HepG2 (cell line): ENCODE results near the gene CELSR3. TPM values are rescaled to one million over a fixed set of nuclear protein-coding genes. Genes with fewer than 3 reads are reported as not detected.
A peak's percentile ranks its signal among the peaks of the same experiment; 100 is the strongest.

Experiments used
- GRHL1 ChIP-seq: sonication (generic); formaldehyde crosslinking; conservative IDR thresholded peaks from 2 replicates; pipeline ENCODE4 v1.8.0; 2022; ENCODE audit warnings: missing genetic modification reagents
- HNRNPUL1 ChIP-seq: fragments of 200-400 bp; formaldehyde crosslinking; IDR thresholded peaks from 2 replicates; pipeline ENCODE4 v1.6.1; 2017; ENCODE audit warnings: low read depth, mild to moderate bottlenecking, low read length, moderate library complexity
- IRF9 ChIP-seq: sonication (generic); formaldehyde crosslinking; IDR thresholded peaks from 2 replicates; pipeline ENCODE4 v1.8.0; 2022; ENCODE audit warnings: missing genetic modification reagents, mild to moderate bottlenecking, borderline replicate concordance
- KAT7 ChIP-seq: IDR thresholded peaks from 2 replicates; pipeline ENCODE4 v1.6.1; 2018; ENCODE audit warnings: borderline replicate concordance, missing compliant biosample characterization
- NFAT5 ChIP-seq: sonication (generic); formaldehyde crosslinking; IDR thresholded peaks from 2 replicates; pipeline ENCODE4 v1.4.0; 2020; ENCODE audit warnings: missing genetic modification reagents
- NFYC ChIP-seq: IDR thresholded peaks from 2 replicates; pipeline ENCODE4 v1.6.1; 2016; ENCODE audit warnings: missing genetic modification reagents, missing compliant biosample characterization
- SP5 ChIP-seq: IDR thresholded peaks from 2 replicates; pipeline ENCODE4 v1.6.1; 2016; ENCODE audit warnings: low read depth, borderline replicate concordance
- SRF ChIP-seq: IDR thresholded peaks from 2 replicates; pipeline ENCODE4 v1.6.1; 2011; ENCODE audit warnings: mild to moderate bottlenecking, low read depth, low read length, moderate library complexity
- TBX3 ChIP-seq: fragments of 450-650 bp; IDR thresholded peaks from 2 replicates; pipeline ENCODE4 v1.6.1; 2017; ENCODE audit warnings: antibody characterized with exemption, mild to moderate bottlenecking, inconsistent platforms, borderline replicate concordance
- TGIF2 ChIP-seq: IDR thresholded peaks from 2 replicates; pipeline ENCODE4 v1.6.1; 2016; ENCODE audit warnings: control low read depth, missing compliant biosample characterization
- THAP11 ChIP-seq: IDR thresholded peaks from 2 replicates; pipeline ENCODE4 v1.6.1; 2016; ENCODE audit warnings: missing biosample characterization, missing genetic modification reagents
- ZNF280B ChIP-seq: sonication (generic); formaldehyde crosslinking; IDR thresholded peaks from 2 replicates; pipeline ENCODE4 v1.5.0; 2020; ENCODE audit warnings: missing genetic modification reagents, mild to moderate bottlenecking, borderline replicate concordance
- ZNF33B ChIP-seq: sonication (generic); formaldehyde crosslinking; IDR thresholded peaks from 2 replicates; pipeline ENCODE4 v1.5.1; 2020; ENCODE audit warnings: mild to moderate bottlenecking, missing genetic modification reagents
- ZNF556 ChIP-seq: sonication (generic); formaldehyde crosslinking; IDR thresholded peaks from 2 replicates; pipeline ENCODE4 v1.4.0; 2020; ENCODE audit warnings: mild to moderate bottlenecking, missing genetic modification reagents, borderline replicate concordance
- ZNF616 ChIP-seq: sonication (generic); formaldehyde crosslinking; IDR thresholded peaks from 2 replicates; pipeline ENCODE4 v1.5.0; 2020; ENCODE audit warnings: low read depth, mild to moderate bottlenecking, missing genetic modification reagents
- ZNF780A ChIP-seq: sonication (generic); formaldehyde crosslinking; IDR thresholded peaks from 2 replicates; pipeline ENCODE4 v1.8.0; 2022; ENCODE audit warnings: mild to moderate bottlenecking, missing genetic modification reagents, moderate library complexity
- polyA plus RNA-seq, 8 experiments: library from polyadenylated mRNA; depleted of rRNA in 3 of 8; stranded (reverse) in 7 of 8; unstranded in 1 of 8; fragments of >200 nt; fragmentation: Illumina TruSeq in 4 of 8; extraction: Trizol in 4 of 8; gene quantifications; 2 replicates each; pipeline versions ENCODE4 v1.2.1 to v1.2.3, GENCODE V29; 2011 to 2016; ENCODE audit warnings: low read depth in 4 of 8, missing spikeins in 1 of 8, mixed read lengths in 1 of 8; ENCODE audit not compliant: insufficient read depth in 1 of 8
- total RNA-seq, 5 experiments: library from RNA; depleted of rRNA; stranded (reverse); fragments of >200 nt; fragmentation: Illumina TruSeq; extraction: Trizol; gene quantifications; 2 replicates each; pipeline ENCODE4 v1.2.3, GENCODE V29; 2016; ENCODE audit warnings: low read depth in 1 of 5
- TF ChIP-seq, protein P1 (sequence below): sonication (generic); formaldehyde crosslinking; IDR thresholded peaks from 2 replicates; pipeline ENCODE4 v1.5.1; 2020; ENCODE audit warnings: mild to moderate bottlenecking, moderate library complexity, missing genetic modification reagents

The CELSR3 gene
- total and polyA plus RNA-seq, 2 of the 13 experiments (the other 11 are each of a cell fraction or from before 2014, with no cell fraction given) = 5.4 to 6.7 TPM

GRCh38 chr3:48609088-48610005, 53.3 kb downstream of the CELSR3 start, which contains the start of gene UQCRC1 (continued):
- no peak; the same call in 1 of the 2 replicates for TF ChIP-seq NFAT5 (CRISPR knock-in tag)
- TF ChIP-seq ZNF280B (CRISPR knock-in tag) = peak; percentile 89
- peak; percentile 95 for TF ChIP-seq IRF9
- TF ChIP-seq NFYC (CRISPR knock-in tag) = no peak; the same call in 1 of the 2 replicates
- TF ChIP-seq TBX3 = no peak
- 0 out of 2 replicates have a peak, but pooled peaks have one; percentile 24 for TF ChIP-seq SP5 (CRISPR knock-in tag)
- TF ChIP-seq SRF = no peak
- TF ChIP-seq ZNF616 (CRISPR knock-in tag) = peak; percentile 75; the same call in 1 of the 2 replicates
- no peak for TF ChIP-seq ZNF33B (CRISPR knock-in tag)
- TF ChIP-seq ZNF556 = peak; percentile 71; the same call in 1 of the 2 replicates
- no peak for TF ChIP-seq TGIF2
- TF ChIP-seq HNRNPUL1 = no peak
- TF ChIP-seq, protein P1, sequence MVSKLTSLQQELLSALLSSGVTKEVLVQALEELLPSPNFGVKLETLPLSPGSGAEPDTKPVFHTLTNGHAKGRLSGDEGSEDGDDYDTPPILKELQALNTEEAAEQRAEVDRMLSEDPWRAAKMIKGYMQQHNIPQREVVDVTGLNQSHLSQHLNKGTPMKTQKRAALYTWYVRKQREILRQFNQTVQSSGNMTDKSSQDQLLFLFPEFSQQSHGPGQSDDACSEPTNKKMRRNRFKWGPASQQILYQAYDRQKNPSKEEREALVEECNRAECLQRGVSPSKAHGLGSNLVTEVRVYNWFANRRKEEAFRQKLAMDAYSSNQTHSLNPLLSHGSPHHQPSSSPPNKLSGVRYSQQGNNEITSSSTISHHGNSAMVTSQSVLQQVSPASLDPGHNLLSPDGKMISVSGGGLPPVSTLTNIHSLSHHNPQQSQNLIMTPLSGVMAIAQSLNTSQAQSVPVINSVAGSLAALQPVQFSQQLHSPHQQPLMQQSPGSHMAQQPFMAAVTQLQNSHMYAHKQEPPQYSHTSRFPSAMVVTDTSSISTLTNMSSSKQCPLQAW = peak; percentile 92
- no peak for TF ChIP-seq ZNF780A (CRISPR knock-in tag)
- TF ChIP-seq THAP11 (CRISPR knock-in tag) = peak; percentile 79
- TF ChIP-seq KAT7 (CRISPR knock-in tag) = peak; percentile 95
- TF ChIP-seq GRHL1 (CRISPR knock-in tag) = no peak
